ENCODE results near the gene RGS4.
"Not testable (repeated sequence)": the region's sequence is repeated elsewhere in the genome, so short reads cannot be mapped to it uniquely, and the experiment has no call there.

The RGS4 gene

DNA sequence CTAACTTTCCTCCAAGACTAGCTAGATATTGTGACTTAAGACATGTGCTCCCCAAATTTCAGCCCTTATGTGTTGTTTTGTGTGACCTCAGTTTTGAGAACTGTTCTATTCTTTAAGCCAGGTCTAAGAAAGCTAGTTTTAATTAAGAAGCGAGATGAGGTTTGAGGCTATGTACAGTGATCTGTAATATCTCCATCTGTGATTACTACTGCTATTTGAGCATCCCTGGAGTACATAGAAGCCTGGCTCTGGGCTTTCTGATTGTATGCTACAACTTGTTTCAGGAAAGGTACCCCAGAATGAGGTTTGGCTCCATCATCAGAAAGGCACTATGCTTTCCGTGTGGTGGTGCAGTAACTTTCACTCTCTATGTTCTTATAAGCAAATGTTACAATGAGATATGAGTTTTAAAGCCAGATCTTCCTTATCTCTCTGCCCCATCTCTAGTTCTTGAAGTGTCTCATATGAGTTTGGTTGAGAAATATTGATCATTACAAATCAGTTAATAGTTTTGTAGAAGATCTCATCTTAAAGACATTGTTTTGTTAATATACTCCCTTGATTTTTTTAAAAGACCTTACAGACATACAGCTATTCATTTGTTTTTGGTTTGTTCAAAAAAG lies 605 bp downstream of the RGS4 start:
- no peak for DNase-seq

DNA sequence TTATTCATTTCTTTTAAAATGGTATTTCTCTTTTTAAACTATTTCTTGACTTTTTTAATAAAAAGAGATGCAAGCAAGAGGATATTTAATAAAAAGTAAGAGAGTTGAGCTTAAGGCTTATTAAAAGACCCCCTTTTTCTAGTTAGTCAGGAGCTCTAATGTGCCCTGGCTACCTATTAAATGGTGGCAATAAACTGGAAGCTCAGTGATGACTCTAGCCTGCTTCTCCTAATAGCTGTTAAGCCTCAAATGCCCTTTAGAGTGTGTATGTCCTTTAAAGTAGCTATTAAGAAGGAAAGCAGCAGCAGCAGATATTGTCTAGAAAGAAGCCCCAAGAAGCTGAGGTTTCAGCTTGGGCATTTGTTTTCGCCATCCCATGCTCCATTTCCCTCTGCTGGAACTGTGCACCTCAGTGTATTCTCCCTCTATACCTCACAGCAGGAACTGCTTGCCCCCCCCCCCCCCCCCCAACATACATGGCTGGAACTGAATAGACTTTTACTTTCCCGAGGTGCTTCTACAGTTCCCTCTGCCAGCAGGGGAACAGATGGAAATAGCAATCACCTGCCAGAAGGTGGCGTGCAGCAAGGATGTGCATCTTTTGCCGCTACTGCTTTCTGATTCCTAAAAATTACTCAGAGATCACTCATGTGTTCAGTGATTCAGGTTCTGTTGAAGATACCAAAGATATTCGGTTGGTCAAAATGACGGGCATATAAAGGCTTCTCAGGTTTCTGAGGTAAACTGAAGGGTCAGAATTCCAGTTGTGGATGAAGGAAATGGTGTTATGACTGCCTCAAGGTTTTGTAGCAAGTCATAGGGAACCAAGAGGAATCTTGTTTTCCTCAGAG lies 2.5 kb downstream of the RGS4 start:
- peak; percentile 72 for DNase-seq

DNA sequence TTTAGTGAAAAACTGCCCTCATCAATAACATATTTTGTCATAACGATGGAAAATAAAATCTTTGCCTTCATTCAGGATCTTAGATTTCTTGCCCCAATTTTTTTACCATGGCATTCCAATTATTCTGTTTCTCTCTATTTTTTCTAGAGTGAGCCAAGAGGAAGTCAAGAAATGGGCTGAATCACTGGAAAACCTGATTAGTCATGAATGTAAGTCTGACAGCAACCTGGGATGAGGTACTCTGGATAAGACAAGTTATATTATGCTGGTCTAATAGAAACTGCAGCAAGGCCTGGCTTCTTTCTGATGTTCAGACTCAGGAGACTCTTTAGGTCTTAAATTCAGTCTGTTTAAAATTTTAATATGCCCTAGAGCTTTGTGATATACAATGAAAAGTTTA lies 3.5 kb downstream of the RGS4 start:
- no peak for DNase-seq

DNA sequence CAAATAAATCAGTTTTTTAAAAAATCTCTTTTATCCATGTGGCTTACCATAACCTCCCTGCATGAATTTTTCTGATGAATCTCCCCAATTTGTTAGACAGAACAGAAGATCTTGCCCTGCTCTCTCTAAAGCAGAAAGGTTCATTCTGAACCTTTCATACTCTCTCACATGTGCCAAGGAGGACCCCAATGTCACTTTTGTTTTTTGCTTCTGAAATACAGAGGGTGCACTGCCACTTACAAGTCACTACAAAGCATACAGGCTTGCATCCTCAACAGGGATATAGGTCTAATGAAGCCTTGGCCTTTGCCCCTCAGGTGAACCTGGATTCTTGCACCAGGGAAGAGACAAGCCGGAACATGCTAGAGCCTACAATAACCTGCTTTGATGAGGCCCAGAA lies 4.8 kb downstream of the RGS4 start:
- no peak for DNase-seq

DNA sequence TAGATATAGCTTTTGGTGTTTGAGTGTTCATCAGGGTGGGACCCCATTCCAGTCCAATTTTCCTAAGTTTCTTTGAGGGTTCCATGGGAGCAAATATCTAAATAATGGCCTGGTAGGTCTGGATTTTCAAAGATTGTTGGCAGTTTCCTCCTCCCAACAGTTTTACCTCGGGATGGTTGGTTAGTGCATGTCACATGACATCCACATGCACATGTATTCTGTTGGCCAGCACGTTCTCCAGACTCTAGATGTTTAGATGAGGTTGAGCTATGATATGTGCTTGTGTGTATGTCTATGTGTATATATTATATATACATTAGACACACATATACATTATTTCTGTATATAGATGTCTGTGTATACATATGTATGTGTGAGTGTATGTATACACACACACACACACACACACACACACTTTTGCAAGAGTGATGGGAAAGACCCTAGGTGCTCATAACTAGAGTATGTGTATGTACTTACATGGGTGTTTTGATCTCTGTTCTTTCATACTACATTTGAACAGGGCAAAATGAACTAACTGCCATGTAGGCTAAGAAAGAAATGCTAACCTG lies 5.6 kb downstream of the RGS4 start:
- DNase-seq: no peak

DNA sequence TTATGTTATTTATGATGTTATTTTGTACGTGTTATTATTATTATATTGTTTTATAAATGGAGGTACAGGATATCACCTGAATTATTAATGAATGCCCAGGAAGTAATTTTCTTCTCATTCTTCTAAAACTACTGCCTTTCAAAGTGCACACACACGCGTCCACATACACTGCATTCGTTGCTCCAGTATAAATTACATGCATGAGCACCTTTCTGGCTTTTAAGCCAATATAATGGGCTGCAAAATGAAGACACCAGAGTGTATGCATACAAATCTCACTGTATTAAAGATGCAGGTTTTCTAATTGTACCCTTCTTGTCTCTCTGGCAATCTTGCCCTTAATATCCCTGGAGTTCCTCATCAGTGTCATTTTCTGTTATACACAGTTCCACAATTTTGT lies 6.9 kb downstream of the RGS4 start:
- DNase-seq: no peak

DNA sequence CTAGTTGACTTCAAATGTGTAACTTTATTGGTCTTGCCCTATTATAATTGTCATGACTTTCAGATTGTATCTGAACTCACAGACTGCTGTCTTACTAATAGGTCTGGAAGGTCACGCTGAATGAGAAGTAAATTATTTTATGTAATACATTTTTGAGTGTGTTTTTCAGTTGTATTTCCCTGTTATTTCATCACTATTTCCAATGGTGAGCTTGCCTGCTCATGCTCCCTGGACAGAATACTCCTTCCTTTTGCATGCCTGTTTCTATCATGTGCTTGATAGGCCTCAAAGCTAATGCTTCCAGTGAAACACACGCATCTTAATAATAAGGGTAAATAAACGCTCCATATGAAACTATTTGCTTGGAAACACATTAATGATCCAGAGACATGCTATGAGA lies 7.3 kb downstream of the RGS4 start:
- no peak for DNase-seq

DNA sequence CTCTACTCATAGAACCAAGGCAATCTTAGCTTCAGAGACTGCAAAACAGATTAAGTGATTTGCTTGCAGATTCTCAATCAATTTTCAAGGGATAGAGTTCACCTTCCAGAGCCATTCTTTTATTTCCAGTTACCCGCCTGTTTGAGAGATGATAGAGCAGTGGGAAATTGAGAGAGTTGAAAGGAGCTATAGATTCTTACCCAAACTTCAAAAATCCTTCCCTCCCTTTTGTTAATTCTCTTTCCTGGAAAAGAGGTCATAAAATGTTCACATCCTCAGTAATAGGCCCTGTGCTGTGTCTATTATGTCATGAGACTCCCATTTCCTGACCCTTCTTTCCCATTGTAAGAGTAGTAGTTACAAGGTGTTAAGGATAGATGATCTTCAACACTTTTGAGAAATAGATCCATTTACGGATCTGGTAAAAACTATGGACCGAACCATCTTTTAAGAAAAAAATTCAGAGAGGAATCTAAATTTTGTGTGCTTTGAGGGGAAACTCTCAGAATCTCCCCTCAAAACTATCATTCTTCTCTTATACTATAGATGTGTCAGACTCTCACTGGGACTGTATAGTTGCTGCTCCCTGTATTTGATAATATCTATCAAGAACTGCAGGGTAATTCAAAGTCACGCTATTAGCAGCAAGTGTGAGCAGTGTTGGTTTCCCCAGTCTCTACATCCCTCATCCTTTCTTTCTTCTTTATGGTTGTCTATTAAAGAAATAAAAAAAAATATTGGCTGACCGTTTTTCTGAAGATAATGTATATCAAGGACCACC lies 8.0 kb downstream of the RGS4 start:
- no peak for DNase-seq

DNA sequence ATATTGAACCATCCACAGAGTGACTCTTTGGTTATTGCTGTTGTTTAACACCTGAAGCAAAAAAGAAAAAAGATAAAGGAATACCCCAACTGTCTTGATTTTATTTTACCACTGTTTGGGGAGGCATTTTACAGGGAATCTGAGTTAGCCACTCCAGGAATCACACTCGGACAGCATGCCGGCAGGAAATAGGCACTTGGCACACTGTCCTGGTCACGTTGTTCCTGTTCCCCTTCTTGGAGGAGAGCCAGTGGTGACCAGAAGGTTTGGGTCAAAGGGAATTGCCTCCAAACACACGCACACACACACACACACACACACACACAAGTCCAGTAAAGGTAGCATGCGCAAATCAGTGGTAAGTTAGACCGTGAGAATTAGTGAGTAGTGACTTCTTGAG lies 13.8 kb downstream of the RGS4 start:
- DNase-seq: no peak

DNA sequence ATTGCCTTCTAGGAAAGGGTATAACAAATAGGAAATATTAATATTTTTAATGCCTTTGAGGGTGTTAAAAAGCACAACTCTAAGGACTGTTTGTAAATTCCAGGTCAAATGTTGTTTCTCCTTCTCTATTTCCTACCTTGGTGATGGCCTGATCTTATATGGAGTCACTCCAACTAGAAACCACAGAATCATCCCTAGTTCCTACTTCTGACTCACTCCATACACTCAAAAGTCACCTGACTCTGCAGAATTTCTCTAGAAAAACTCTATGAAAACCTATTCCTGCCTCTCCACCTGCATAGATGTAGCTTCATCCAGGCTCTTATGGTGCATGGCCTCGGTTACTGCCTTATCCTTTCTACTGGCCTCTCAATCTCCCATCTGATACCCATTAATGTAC lies 14.5 kb downstream of the RGS4 start:
- no peak for DNase-seq

DNA sequence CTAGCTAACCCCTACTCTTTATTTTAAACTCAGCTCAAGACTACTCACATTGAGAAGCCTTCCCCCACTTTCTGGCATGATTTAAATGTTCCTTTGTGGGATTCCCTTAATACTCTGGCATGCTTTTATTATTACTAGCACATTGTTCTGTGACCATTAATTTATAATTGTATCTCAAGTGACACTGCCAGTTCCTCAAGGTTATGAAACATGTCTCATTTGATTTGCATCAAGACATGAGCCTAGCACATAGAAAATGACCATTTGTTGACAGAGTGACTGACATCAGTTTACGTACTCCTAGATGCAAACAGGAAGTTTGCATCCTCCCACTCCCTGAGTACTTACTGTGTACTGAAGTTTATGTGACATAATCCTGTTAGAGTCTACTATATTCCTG lies 15.2 kb downstream of the RGS4 start:
- DNase-seq: no peak

DNA sequence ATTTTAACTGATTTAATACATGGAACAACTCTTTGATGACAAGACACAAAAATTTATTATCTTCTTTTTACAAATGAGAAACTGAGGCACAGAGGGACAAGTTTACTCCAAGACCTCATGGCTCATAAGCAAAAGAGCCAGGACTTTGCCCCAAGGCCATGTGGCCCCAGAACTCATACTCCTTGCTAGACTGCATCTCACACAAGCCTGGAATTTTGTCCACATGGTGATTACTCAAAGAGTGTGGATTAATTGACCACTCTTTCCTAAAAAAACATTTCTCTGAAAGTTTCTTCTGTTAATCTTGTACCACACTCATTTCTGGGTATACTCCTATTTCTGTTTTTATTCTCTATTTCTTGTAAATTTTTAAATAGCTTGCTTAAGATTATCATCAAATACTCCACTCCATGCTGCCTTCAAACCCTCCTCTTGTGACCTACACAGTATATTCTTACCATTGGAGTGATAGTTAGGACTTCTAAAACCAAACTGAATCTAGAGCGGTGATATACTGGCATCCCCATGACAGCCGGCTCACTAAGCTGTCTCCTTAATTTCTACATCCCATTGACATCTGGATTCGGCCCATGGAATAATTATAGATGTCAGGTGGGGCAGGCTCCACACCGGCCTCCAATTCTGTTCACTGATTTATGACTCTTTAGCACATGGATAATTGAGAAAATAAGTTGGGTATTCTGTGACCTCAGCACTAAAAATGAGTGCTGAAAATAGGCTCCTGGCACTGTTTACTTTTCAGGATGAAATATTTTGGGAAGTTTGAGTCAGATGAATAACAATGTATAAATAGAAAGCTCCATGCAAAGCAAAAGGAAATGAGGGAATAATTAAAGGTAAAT lies 16.1 kb downstream of the RGS4 start:
- no peak for DNase-seq

DNA sequence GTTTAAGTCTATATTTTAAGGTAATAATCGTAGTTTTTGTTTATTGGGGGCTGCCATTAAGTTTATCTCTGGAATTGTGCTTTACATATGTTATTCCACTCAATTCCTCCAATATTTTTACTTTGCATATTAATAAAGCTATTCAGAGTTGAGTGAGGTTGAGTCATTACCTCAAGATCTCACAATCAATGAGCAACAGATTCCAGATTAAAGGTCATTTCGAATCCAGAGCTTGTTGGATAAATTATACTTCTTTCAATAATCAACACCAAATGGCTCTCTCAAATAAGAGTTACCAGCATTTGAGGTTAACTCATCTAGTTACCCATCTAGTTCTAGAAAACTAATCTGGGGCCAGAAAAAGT lies 16.7 kb downstream of the RGS4 start:
- DNase-seq: no peak

DNA sequence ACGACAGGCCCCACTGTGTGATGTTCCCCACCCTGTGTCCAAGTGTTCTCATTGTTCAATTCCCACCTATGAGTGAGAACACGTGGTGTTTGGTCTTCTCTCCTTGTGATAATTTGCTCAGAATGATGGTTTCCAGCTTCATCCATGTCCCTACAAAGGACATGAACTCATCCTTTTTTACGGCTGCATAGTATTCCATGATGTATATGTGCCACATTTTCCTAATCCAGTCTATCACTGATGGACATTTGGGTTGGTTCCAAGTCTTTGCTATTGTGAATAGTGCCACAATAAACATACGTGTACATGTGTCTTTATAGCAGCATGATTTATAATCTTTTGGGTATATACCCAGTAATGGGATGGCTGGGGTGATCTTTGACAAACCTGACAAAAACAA lies 20.0 kb downstream of the RGS4 start:
- DNase-seq: not testable (repeated sequence)

DNA sequence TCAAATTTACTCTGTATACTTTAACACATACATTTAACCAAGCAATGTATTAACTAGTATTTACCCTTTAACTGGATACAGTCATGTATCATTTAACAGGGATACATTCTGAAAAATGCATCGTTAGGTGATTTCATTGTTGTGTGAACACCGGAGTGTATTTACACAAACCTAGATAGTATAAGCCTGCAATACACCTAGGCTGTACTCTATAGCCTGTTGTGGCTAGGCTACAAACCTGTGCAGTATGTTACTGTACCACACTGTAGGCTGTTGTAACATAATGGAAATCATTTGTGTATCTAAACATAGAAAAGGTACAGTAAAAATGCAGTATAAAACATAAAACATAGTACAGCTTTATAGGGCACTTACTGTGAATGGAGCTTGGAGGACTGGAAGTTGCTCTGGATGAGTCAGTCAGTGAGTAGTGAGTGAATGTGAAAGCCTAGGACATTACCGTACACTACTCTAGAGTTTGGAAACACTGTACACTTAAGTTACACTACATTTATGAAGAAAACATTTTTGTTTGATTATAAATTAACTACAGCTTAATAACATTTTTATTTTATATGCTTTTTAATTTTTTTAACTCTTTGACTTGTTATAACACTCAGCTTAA lies 21.3 kb downstream of the RGS4 start:
- DNase-seq: no peak

DNA sequence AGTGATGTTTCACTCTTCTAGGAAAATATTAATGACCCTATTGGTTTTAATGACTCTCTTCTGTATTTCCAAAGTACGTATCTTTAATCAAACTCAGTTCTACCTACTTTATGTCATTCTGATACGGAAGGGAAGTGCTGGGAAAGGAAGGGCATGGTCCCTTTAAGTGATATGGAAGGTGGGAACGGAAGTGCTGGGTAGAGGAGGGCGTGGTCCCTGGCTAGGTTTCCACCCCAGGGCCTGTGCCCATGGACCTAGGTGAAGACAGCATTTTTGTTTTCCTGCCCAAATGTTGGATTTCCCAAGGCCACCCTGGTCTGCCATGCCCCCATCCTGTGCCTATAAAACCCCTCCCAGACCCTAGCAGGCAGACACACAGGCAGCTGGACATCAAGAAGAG lies 24.0 kb downstream of the RGS4 start:
- DNase-seq: no peak

DNA sequence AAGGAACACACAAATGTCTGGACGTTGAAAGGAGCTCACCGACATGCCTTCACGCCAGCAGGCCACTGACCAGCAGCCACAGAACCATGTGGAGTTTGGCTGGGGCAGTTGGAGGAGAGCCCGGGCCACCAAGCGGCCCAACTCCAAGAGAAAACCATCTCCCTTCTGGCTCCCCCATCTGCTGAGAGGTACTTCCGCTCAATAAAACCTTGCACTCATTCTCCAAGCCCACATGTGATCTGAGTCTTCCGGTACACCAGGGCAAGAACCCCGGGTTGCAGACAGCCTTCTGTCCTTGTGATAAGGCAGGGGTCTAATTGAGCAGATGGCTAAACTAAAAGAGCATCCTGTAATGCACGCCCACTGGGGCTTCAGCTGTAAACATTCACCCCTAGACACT lies 24.4 kb downstream of the RGS4 start:
- DNase-seq: no peak

DNA sequence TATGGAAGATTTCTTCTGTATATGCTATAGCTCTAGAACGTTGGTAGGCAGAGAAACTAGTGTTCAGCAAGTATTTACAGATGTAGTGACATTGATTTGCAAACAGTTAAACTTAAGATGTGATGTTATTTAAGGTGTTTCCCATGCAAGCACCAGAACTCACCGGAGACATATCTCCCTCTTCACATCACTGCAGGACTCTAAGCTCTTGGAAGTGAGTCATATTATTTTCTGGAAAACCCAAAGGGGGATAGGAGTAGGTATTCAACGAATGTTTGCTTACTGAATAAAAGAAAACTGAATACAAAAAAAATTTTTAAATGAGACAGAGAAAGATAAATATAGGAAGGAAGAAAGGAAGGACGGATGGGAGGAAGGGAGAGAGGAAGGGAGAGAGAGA lies 25.0 kb downstream of the RGS4 start:
- no peak for DNase-seq

DNA sequence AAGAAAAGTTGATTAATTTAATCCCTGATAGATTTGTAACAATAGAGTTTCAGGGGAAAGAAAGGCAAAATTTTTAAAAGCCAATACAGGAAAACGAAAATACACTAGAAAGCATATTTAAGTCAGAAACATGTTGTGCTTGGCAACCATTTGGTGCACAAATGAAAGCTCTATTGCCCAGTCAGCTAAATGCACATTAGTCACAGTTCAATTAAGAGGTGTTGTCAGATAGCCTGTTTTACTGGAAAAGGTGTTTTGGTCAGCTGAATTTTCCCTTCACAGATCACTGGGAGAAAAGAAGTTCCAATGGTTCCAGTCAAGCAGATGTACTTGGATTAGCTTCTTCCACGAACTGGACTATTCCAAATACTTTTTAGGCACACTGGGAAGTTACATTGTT lies 25.4 kb downstream of the RGS4 start:
- DNase-seq: no peak

DNA sequence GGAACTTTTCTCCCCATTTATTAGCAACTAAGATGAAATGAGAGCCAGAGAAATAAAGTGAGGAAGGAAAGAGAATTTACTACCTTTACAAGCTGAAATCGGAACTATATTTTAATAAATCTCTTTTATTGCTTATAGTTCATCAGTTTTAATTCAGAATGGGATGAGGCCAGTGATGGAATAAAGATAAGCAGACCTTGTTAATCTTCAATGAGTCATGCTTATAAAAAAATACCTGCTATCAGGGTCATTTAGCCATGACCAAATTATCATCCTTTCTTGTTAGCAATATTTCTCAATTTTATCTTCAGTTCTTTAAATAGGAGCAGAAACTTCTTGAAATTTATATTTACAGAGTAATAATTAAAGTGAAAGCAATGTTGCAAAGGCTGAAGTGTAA lies 26.1 kb downstream of the RGS4 start:
- no peak for DNase-seq

DNA sequence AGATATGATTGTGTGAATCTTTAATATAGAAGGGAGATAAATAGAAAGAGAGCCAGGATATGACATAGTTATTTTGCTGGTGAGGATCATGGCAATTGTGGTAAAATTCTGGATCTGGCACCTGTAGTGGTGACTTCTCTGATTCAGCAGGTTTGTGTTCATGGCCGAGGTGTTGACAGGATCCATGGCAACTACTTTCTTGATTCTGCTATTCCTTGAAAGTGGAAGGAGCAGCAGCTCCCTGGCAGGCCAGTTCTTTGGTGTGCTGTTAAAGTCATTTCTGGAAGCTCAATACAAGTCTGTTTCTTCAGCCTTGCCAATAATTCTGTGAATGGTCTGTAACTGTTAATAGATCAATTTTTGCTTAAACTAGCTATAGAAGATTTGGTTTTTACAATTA lies 33.4 kb downstream of the RGS4 start:
- no peak for DNase-seq

DNA sequence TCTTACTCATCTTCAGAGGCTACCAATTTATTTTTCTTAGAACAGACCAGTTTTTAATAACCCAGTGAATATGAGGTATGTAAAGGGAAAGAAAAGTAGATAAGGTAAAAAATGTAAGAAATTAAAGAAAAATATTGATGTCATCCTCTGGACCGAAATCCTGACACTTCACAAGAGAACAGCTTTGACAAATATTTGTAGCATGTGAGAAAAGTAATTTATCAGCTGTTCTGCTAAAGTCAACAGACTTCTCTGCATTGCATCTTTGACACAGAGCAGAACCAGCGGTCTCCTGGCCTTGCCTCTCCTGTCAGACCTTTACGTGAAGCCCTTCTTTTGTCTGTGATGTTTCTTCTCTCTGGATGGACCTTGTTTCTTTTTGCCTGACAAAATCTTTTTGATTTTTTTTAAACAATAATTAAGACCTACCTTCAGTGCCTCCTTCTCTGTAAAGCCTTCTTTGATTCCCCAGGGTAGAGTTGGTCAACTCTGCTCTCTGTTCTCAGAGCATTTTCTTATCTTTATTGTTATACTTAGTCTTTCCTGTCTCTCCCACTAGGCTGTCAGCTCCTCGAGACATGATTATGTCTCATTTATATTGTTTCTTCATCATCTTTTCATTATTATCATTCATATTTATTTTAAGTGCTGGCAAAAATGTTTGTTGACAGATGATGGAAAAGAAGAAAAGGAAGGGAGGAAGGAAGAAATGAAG lies 35.4 kb downstream of the RGS4 start:
- no peak for DNase-seq

Data from NCI-H1436 (cell line).